ENCODE measurements around the gene SPTLC3. TPM values are rescaled to one million over a fixed set of nuclear protein-coding genes. Genes with fewer than 3 reads are reported as not detected.

Gene SPTLC3
- total RNA-seq, 1 experiment from 2014 or later, result 31.5 TPM

DNA sequence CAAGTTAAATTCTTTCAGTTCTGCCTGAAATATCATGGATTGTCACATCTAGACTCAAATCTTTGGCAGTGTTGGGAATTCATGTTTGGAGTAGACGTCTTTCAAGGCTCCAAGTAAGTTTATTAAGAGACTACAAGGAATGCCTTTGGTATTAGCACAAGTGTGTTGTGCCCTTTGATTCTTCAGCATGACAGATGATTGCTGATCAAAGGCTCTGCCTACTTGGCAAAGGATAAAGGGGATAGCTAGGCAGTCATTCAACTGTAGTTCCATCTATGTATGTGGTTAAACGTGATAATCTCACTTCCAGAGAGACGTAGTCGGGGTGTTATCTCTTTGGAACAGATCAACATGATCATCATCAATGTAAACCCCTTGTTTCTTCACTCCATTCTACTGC lies 86.2 kb downstream of the SPTLC3 start:
- ChIA-PET POLR2A (no interaction called here), CTCF (interaction anchor here (1.3 kb wide), 1 partner anchor 111 kb away, joined by 3 read pairs; no protein-coding TSS in a partner anchor)
- DNase-seq, result no peak
- intact Hi-C loops (cut with micrococcal nuclease; ENCODE audit: unreplicated experiment), result no loop called here
- Histone ChIP-seq H3K36me3 (ENCODE audit: control insufficient read depth, insufficient read depth, low read length) (peaks cover 15% of the 10 kb centered on the region), H3K27me3 (replicated peaks; ENCODE audit: control insufficient read depth, insufficient read depth, low read length) (no peaks in the 10 kb centered on the region), H3K4me3 (ENCODE audit: low read depth, low read length) (no peak overlapping the region), H3K4me1 (peaks cover 78% of the 10 kb centered on the region), H3K9me3 (no peaks in the 10 kb centered on the region)
- H3K27me3 Mint-ChIP-seq (ENCODE audit: insufficient read depth, unreplicated experiment), result no peaks in the 10 kb centered on the region
- peaks cover 67% of the 10 kb centered on the region for H3K4me1 Mint-ChIP-seq (ENCODE audit: low read depth, unreplicated experiment)
- H3K4me3 Mint-ChIP-seq (ENCODE audit: unreplicated experiment), result no peak overlapping the region
- H3K9me3 Mint-ChIP-seq (ENCODE audit: unreplicated experiment), result peaks cover 13% of the 10 kb centered on the region
- TF ChIP-seq, protein P1, sequence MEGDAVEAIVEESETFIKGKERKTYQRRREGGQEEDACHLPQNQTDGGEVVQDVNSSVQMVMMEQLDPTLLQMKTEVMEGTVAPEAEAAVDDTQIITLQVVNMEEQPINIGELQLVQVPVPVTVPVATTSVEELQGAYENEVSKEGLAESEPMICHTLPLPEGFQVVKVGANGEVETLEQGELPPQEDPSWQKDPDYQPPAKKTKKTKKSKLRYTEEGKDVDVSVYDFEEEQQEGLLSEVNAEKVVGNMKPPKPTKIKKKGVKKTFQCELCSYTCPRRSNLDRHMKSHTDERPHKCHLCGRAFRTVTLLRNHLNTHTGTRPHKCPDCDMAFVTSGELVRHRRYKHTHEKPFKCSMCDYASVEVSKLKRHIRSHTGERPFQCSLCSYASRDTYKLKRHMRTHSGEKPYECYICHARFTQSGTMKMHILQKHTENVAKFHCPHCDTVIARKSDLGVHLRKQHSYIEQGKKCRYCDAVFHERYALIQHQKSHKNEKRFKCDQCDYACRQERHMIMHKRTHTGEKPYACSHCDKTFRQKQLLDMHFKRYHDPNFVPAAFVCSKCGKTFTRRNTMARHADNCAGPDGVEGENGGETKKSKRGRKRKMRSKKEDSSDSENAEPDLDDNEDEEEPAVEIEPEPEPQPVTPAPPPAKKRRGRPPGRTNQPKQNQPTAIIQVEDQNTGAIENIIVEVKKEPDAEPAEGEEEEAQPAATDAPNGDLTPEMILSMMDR (IDR thresholded peaks at IDR 0.05; ENCODE audit: insufficient read depth in 1 of 2, low read depth in 1 of 2, low read length in 1 of 2, severe bottlenecking in 1 of 2, unreplicated experiment in 1 of 2), result no peak
- no peak overlapping the region for H3K27ac Mint-ChIP-seq (ENCODE audit: unreplicated experiment)
- BruUV-seq (replicated peaks), result no TSS peak
- peaks cover 29% of the 10 kb centered on the region for H3K36me3 Mint-ChIP-seq (ENCODE audit: insufficient read depth, unreplicated experiment)

DNA sequence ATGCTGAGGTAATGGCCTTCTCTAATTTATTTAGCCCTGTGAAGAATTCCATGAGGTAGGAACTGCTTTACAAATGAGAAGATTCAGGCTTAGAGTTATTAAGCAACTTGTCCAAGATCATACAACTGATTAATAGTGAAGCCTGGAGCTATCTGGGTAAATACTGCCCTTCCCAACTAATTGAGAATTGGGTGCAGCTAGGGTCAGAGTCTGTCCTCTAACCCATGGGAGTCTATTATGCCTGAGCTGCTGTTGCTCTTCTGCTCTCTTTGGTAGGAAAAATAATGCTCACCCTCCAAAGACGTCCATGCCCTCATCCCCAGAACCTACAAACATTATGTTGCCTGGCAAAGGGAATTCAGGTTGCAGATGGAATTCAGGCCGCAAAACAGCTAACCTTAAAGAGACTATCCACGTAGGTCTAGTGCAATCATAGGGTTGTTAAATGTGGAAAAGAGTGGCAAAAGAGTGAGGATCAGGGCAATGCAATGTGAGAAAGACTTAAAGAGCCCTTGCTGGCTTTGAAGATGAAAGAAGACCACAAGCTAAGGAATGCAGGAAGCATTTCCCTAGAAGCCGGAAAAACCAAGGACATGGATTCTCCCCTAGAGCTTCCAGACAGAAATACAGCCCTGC lies 90.1 kb downstream of the SPTLC3 start:
- POLR2A ChIA-PET, result interaction anchor here (0.8 kb wide), 1 partner anchor 9 kb away, joined by 3 read pairs; no protein-coding TSS in a partner anchor
- intact Hi-C loops (cut with micrococcal nuclease; ENCODE audit: unreplicated experiment), result loop anchor here (1.0 to 2.0 kb wide), 3 partner anchors 9 to 122 kb away; no protein-coding TSS in a partner anchor
- Histone ChIP-seq H3K36me3 (ENCODE audit: control insufficient read depth, insufficient read depth, low read length) (peaks cover 12% of the 10 kb centered on the region), H3K4me1 (peaks cover 93% of the 10 kb centered on the region), H3K27me3 (replicated peaks; ENCODE audit: control insufficient read depth, insufficient read depth, low read length) (no peaks in the 10 kb centered on the region), H3K4me3 (ENCODE audit: low read depth, low read length) (no peak overlapping the region), H3K9me3 (no peaks in the 10 kb centered on the region)
- H3K9me3 Mint-ChIP-seq (ENCODE audit: unreplicated experiment), result peaks cover 3% of the 10 kb centered on the region
- H3K27ac Mint-ChIP-seq (ENCODE audit: unreplicated experiment), result peak overlapping the region; percentile 62
- H3K4me3 Mint-ChIP-seq (ENCODE audit: unreplicated experiment), result no peak overlapping the region
- TF ChIP-seq, protein P1 (IDR thresholded peaks at IDR 0.05; ENCODE audit: insufficient read depth in 1 of 2, low read depth in 1 of 2, low read length in 1 of 2, severe bottlenecking in 1 of 2, unreplicated experiment in 1 of 2), result no peak
- no peaks in the 10 kb centered on the region for H3K27me3 Mint-ChIP-seq (ENCODE audit: insufficient read depth, unreplicated experiment)
- CTCF ChIA-PET, result no interaction called here
- no TSS peak for BruUV-seq (replicated peaks)
- peak; percentile 41 to 53 for DNase-seq
- peaks cover 75% of the 10 kb centered on the region for H3K4me1 Mint-ChIP-seq (ENCODE audit: low read depth, unreplicated experiment)
- peaks cover 12% of the 10 kb centered on the region for H3K36me3 Mint-ChIP-seq (ENCODE audit: insufficient read depth, unreplicated experiment)

- Mint-ChIP-seq H3K4me1 (ENCODE audit: low read depth, unreplicated experiment) (peaks cover 69% of the 10 kb centered on the region), H3K4me3 (ENCODE audit: unreplicated experiment) (no peak overlapping the region), H3K9me3 (ENCODE audit: unreplicated experiment) (no peaks in the 10 kb centered on the region), H3K27ac (ENCODE audit: unreplicated experiment) (peak overlapping the region; percentile 62), H3K27me3 (ENCODE audit: insufficient read depth, unreplicated experiment) (no peaks in the 10 kb centered on the region), H3K36me3 (ENCODE audit: insufficient read depth, unreplicated experiment) (peaks cover 5% of the 10 kb centered on the region)
- H3K36me3 ChIP-seq (ENCODE audit: control insufficient read depth, insufficient read depth, low read length), result peaks cover 12% of the 10 kb centered on the region
- POLR2A ChIA-PET, result interaction anchor here (0.6 kb wide), 1 partner anchor 1042 kb away, joined by 8 read pairs; no protein-coding TSS in a partner anchor
- H3K4me1 ChIP-seq, result peaks cover 94% of the 10 kb centered on the region
- no TSS peak for BruUV-seq (replicated peaks)
- H3K4me3 ChIP-seq (ENCODE audit: low read depth, low read length), result no peak overlapping the region
- intact Hi-C loops (cut with micrococcal nuclease; ENCODE audit: unreplicated experiment), result loop anchor here (1.0 to 5.0 kb wide), 4 partner anchors 9 to 123 kb away; no protein-coding TSS in a partner anchor
- TF ChIP-seq, protein P1 (IDR thresholded peaks at IDR 0.05; ENCODE audit: insufficient read depth in 1 of 2, low read depth in 1 of 2, low read length in 1 of 2, severe bottlenecking in 1 of 2, unreplicated experiment in 1 of 2), result no peak
- CTCF ChIA-PET, result no interaction called here
- H3K27me3 ChIP-seq (replicated peaks; ENCODE audit: control insufficient read depth, insufficient read depth, low read length), result no peaks in the 10 kb centered on the region
- H3K9me3 ChIP-seq, result no peaks in the 10 kb centered on the region
- peak in 1 of 2 experiments; percentile 41 for DNase-seq
Observed at GRCh38 chr20:13099676-13100075, 90.9 kb downstream of the SPTLC3 start.
